Middle frontal gyrus (tissue), 1 donor: ENCODE measurements around the gene SLC25A43.
"Not testable (repeated sequence)": the region's sequence is repeated elsewhere in the genome, so short reads cannot be mapped to it uniquely, and the experiment has no call there.

Experiments used
- DNase-seq: peaks from one replicate; pipeline ENCODE4 v3.0.0-alpha.2; 2015; ENCODE audit warnings: low spot score; ENCODE audit errors: extremely low spot score

SLC25A43 gene

DNA sequence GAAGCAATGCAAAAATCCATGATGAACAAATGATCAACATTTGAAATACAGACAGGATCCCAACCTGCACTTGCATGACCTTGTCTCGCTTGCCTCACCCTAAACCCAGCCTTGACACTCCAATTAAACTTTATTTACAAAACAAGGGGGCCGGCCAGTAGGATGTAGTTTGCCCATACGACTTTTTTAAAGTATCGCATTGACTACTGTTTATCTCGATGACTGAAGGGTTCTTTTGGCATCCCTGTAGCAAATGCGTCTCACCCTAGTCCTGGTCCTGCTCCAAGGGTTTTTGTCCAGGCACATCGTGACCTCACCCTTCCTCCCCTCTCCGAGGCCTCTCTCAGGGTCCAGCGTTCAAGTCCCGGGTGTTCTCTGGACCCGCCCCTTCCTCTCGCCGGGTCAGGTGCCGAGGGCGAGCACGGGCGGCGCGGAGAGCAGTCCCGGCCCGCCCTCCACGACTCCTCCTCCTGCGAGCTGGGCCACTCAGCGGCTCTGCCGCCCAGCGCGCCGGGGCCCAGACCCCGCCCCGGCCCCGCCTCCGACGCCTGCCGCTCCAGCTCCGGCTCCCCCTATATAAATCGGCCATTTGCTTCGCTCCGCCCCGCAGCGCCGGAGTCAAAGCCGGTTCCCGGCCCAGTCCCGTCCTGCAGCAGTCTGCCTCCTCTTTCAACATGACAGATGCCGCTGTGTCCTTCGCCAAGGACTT lies 68.9 kb downstream of the SLC25A43 start, which contains the start of gene SLC25A5:
SLC25A5 (plus strand) TSS at position 603 of the 709 bp plus-strand sequence; CDS start at position 675, 72 bp downstream.
- peak; percentile 71 for DNase-seq

DNA sequence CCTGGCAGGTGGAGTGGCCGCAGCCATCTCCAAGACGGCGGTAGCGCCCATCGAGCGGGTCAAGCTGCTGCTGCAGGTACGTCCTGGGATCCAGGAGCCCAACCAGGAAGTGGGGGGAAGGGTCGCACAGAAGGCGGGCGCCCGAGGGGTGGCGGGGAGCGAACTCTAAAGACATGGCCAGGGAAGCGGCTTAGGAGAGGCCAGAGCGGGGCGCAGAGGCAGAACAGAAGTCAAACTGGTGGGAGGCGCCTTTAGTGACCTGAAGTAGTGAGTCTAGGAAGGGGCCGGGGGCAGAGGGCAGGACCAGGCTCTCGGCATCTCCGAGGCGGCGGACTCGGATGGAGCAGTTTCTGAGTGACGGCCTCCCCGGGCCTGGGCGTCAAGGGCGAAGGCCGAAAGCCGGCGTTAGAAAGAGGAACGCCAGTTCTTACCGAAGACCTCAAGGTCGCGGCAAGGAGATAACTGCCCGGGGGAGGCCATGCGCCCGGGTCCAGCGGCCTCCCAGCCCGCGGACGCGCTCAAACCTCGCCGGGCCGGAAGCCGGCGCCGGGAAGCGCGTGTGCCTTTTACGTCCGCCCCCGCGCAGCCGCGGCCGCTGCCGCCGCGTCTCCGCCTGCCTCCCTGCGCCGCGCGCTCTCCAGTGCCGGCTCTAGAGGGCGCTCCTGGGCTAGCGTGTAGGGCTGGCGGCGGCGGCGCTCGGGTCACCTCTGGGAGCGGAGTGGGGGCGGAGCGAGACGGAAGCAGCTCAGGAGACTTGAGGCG lies 69.6 kb downstream of the SLC25A43 start:
- DNase-seq = peak; percentile 51

- no peak for DNase-seq
These were observed 70.1 kb downstream of the SLC25A43 start for GRCh38 chrX:119469313-119469635.

DNA sequence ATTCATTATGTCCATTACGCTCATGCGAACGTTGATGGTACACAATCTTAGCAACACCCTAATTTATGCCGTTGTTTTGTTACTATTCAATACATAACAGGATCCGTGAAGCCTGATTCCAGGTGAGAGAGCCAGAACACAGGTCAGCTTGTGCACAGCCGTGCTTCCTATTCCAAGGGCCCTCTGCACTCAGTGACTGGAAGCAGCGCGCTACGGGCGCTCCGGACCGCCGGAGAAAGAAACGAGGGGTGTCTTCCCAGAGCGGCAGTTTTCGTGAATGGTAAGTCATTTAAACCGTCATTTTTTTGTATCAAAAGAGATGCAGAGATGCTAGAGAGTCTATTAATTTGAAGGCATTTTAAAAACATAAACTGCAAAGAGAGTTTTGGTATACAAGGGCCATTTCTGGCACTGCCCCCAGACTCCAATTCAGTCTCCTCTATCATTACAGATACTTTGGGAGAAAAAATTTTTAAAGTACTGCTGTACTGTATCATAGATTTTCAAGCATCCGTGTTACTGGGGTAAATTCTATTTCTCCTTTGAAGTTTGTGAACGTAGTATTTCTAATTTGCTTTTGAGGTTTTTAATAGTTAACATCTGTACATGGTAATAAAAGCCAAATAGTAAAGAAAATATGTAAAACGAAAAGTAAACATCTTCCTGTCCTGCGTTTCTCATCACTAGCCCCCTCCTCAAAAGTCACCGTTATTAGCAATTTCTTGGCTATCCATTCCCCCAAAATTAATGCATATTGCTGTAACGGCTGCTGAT lies 75.7 kb downstream of the SLC25A43 start:
- DNase-seq = no peak

DNA sequence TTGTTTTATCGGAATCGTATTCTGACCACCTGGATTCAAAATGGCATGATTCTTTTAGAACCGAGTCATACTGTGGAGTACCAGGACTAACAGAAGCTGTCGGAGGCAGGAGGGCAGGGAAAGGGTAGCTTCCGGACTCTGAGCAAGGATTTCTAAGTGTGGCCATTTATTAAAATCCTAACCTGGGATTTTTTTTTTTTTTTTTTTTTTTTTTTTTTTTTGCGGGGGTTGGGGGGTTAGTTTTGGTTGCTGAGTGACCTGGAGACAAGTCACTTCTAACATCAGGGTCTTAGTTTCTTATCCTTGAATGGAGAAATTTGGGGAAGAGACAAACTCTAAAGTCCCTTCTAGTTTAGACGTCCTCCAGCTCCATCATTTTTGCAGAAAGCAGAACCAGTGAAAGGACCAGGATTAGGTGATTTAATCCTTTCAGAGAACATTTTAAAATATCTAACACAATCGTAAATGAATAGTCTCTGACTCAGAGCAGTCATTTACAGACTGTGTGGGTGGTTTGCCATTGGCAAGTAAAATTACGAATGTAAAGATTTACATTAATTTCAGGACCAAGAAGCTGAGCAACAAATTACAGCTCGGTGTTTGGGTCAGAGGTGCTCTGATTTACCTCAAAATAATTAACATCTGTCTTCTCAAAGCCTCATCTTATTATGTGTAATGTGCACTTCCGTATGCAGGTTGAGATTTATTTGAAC lies 76.4 kb downstream of the SLC25A43 start:
- DNase-seq = no peak

GRCh38 chrX:119477812-119478232 lies 78.7 kb downstream of the SLC25A43 start:
- DNase-seq = no peak

DNA sequence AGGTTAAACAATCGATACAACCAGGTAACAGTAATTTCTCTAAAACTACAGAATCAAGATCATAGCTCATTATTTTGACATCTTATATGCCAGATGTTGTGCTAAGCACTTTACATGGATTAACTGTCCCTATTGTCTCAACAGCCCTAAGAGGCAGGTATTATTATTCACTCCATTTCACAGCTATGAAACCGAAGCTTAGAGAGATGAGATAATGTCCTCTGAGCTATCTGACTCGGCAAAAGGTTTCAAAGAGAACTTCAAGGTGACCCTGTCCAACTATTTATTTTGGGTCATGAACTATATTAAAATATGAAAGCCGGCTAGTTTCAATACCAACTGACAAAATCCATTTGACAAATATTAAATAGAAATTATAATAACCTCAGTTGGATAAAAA lies 79.4 kb downstream of the SLC25A43 start:
- no peak for DNase-seq

DNA sequence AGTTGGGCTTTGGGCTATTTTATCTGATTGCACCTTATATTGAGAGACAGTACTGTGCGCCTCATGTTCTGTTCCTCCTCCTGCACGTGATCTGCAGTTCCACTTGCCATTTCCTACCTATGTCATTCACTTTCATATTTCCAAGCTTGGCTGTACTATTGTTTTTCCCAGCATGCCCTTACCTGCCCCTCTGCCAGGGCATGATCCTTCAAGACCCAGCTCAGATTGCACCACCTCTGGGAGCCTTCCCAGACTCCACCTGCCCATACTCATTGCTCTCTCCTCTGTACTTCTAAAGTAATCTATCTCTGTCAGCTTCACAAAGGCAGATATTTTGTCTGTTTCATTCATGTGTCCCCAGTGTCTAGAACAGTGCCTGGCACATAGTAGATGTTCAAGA lies 80.7 kb downstream of the SLC25A43 start:
- DNase-seq = no peak

DNA sequence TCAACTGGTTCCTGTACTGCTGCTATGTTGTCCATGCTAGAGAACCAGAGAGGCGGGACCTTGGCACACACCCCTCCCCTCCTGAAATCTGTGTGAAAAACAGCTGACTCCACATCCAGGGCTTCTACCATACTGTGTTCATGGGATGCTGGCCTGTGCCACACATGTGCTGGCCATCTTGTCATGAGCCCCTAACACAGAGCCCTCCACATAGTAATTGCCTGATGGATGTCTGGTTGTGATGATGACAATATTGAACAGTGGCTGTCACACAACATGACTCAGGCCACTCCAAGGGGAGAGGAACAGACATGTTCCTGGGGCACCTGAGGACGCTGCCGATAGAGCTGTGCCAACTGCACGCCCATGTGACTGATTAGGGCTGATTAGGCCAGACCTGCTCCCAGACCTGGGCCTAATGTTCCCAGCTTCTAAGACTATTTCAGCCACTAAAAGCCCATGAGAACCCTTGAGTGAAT lies 82.2 kb downstream of the SLC25A43 start:
- DNase-seq = no peak

GRCh38 chrX:119482041-119482440 lies 82.9 kb downstream of the SLC25A43 start:
- DNase-seq = no peak

DNA sequence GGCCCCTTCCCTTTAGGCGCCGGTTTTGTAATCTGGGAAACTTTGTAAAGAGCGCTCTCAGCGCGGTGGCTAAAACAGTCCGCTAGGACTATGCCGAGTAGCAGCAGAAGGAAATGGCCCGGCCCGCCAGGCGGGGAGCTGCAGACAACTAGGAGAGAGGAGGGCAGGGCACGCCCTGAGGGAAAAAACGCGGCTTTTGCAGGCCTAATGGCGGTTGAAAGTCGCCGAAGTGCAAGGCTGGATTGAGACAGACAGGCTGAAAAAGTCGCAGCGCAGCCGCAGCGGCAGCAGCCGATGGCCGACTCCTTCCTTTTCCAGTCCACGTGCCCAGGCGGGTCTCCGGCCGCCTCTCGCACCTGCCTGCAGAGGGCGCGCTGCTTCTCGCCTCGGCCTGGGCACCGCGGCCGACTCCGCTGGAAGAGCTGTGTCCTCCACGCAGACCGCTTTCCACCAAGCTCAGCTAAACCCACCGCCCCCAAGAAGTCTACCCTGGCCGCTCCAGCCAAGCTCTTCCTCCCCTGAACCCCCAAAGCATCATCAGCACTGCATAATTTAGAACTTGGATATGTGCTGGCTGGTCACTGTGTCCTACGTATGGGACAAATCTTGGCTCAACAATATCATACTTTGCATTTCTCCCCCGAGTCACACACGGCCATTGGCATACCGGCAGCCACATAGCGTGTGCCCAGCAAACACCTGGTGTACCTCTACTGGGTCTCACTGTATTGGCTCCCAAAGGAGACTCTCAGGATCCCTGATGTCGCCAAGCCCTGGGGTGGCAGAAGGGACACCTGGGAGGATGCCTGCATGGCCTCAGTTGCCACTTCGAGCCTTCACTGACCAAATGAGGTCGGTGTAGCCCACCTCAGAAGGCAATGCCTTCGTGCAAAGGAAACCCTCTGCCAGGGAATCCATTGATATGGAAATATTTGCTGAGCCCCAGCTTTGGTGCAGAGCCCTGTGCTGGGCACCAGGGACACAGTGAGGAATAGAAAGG lies 83.6 kb downstream of the SLC25A43 start:
- DNase-seq = no peak

GRCh38 chrX:119486745-119487144 lies 87.6 kb downstream of the SLC25A43 start:
- DNase-seq = no peak

DNA sequence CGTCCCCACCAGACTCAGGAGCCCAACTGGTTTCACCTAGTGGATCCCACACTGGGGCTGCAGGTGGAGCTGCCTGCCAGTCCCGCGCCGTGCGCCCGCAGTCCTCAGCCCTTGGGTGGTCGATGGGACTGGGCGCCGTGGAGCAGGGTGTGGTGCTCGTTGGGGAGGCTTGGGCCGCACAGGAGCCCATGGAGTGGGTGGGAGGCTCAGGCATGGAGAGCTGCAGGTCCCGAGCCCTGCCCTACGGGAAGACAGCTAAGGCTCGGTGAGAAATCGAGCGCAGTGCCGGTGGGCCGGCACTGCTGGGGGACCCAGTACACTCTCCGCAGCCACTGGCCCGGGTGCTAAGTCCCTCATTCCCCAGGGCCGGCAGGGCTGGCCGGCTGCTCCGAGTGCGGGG lies 88.6 kb downstream of the SLC25A43 start:
- not testable (repeated sequence) for DNase-seq

- no peak for DNase-seq
These were observed 89.6 kb downstream of the SLC25A43 start for GRCh38 chrX:119488749-119489148.

DNA sequence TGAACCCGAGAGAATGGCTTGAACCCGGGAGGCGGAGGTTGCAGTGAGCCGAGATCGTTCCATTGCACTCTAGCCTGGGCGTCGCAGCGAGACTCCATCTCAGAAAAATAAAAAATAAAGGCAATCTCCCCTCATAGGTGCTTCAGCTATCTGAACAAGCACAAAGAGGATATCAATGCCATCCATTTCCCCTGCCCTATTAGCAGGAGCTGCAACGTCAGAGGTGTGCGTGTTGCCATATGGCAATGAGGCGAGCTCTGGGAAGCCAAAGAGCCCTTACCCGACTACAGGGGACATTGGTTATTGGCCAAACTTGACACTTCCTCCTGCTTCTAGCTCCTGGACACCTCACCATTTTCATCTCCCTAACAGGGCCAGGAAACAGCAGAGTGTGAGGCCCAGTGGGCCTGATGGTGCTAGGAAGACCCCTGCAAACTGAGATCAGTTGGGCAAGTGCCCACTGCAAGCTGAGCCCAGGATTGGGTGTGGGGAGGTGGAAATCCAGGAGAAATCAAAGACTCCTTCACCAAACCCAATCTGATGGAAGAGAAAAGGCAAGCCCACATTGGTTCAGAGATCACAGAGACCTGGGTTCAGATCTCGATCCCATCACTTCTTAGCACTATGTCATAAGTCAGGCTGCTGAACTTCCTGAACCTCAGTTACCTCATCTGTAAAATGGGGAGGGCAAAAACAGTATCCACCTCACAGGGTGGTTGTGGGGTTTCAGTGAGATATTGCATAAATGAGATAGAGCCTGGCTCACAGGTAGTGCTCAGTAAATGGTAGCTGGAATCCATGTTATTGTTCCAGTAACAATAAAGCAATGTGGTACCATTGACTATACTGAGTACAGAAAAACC lies 90.3 kb downstream of the SLC25A43 start:
- DNase-seq = no peak

GRCh38 chrX:119492463-119492862 lies 93.3 kb downstream of the SLC25A43 start:
- DNase-seq = no peak

DNA sequence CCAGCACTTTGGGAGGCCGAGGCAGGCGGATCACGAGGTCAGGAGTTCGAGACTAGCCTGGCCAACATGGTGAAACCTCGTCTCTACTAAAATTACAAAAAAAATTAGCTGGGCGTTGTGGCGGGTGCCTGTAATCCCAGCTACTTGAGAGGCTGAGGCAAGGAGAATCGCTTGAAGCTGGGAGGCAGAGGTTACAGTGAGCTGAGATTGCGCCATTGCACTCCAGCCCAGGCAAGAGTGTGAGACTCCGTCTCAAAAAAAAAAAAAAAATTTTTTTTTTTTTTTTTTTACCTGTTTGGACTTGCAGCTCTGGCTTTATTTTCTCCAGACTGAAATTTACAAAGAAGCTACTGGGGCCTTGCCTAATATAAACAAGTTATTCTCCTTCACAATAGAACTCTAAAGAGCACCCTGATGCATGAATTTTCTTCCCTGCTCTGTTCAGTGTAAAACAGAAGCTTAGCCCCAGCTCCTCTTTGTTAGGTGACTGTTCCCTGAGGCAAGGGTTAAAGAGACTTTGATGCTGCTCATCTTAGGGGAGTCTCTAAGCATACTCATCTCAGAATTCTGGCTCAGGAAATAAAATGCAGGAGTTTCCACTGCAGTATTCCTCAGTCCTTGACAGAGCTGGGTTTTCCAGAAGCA lies 94.8 kb downstream of the SLC25A43 start:
- DNase-seq = not testable (repeated sequence)
